ENCODE data around the gene PROM1. TPM values are rescaled to one million over a fixed set of nuclear protein-coding genes. Genes with fewer than 3 reads are reported as not detected.

PROM1 gene
- total and polyA plus RNA-seq, 2 of the 8 experiments (the other 6 are each of a cell fraction or from before 2014, with no cell fraction given) = 36.0 to 59.7 TPM

DNA sequence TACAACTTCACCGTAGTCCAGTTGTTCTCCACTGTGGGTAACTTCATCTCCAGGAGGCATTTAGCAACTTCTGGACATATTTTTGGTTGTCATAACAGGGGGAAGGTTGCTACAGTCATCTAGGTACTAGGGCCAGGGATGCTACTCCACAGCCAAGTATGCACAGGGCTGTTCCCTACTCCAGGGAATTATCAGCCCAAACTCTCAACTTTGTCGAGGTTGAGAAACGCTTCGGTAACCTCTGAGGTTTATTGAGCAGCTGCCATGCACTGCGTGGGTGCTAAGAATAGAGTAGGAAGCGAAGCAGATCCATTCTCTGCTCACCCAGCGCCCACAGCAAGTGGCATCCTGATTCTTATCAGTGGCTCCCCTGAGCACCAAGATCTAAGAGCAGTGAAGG is 153.5 kb downstream of the PROM1 start (continued):
- TF ChIP-seq, protein P1, sequence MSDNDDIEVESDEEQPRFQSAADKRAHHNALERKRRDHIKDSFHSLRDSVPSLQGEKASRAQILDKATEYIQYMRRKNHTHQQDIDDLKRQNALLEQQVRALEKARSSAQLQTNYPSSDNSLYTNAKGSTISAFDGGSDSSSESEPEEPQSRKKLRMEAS (IDR thresholded peaks at IDR 0.05) = no peak
- TF ChIP-seq NRF1 (IDR thresholded peaks at IDR 0.05; ENCODE audit: low read depth, low read length) = no peak
- TF ChIP-seq POU5F1 (IDR thresholded peaks at IDR 0.05; ENCODE audit: low read depth, low read length) = no peak

All from H1 (cell line).